NCI-H2227 (cell line): ENCODE data around the gene VDAC1.
"Not testable (repeated sequence)": the region's sequence is repeated elsewhere in the genome, so short reads cannot be mapped to it uniquely, and the experiment has no call there.

Experiments used
- DNase-seq: peaks from one replicate; lab custom pipeline; 2025; ENCODE audit not compliant: unreplicated experiment; lab: John Stamatoyannopoulos, UW

Gene VDAC1, protein sequence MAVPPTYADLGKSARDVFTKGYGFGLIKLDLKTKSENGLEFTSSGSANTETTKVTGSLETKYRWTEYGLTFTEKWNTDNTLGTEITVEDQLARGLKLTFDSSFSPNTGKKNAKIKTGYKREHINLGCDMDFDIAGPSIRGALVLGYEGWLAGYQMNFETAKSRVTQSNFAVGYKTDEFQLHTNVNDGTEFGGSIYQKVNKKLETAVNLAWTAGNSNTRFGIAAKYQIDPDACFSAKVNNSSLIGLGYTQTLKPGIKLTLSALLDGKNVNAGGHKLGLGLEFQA

DNA sequence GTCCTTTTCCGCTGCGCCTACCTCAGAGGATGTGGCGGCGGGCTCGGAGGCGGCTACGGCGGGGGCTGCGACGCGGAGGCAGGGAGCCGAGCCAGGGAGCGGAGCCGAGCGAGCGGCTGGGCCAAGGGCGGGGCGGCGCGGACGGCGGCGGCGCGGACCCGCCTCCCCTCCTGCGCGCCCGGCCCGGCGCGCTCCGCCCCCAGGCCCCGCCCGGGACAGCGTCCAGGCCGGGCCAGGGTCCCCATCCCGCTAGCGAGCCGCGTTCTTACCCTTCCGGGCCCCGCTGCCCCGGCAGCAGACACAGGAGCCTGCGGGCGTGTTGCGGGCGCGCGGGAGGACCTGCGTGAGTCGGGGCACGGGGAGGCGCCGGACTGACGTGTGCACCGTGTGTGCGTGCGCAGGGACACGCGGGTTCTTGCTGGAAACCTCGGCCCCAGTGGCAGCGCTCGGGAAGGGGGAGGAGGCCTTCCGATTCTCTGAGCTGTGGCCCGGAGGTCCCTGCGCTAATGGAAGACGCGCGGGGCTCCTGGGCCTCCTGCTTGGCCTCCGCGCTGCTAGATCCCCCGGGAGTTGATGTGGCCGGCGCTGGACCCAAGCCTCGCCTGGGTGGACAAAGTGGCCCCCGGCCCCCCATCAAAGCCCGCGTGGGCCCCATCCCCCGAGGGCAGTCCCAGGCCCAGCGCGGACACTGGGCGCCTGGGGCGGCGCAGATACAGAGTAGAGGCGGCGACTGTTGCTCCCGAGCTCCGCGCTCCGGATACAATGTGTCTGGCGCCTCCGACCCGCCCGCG is at the start of gene VDAC1:
Gene VDAC1, minus strand, starts transcription at position 350 of the 791 bp plus-strand sequence. CDS start 11,963 bp downstream, outside the sequence.
- DNase-seq = peak; percentile 82

DNA sequence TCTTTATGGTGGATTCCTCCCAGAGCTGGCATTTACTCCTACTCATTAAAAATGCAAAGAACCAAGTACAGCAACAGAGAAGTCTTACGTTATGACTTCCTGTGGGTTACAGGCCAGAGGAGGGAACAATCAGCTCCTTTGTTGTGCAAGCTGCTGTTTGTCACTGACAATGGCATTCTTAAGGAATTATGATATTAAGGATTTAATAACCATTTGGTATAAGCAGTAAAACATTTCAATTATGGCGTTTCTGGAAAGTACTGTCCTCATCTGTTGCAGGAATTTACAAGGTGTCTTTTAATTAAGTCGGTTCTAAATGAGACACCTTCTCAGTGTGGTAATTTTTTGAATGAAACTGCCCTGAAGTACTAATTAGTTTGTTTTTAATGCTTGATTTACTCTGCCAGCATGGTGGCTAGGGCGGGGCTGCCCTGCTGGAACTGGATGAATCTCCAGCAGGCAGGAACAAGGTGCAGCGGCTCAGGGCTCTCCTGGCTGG is 49.1 kb upstream of the VDAC1 start:
- DNase-seq = no peak

DNA sequence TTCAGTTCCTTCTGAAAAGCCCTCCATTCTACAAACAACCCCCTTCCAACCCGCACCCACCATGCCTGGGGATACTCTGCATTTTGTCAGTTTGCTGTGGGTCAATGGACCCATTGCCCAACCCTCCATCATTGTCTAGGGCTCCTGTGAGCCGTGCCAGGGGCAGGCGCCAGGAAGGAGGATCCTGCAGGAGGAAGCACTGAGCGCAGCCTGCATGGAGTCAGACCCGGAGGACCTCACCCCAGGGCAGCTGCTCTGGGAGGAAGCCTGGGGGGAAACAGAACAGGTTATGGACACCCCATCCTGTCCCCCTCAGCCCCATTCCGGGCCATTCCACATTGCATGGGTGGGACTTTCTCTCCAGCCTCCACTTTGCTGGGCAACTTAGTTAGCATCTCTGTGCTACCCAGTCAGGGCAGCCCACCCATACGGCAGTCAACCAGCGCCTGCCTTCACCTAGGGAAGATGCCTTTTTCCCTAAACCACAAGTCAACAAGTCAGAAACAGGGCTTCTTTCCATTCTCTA is 48.6 kb upstream of the VDAC1 start:
- DNase-seq = no peak

DNA sequence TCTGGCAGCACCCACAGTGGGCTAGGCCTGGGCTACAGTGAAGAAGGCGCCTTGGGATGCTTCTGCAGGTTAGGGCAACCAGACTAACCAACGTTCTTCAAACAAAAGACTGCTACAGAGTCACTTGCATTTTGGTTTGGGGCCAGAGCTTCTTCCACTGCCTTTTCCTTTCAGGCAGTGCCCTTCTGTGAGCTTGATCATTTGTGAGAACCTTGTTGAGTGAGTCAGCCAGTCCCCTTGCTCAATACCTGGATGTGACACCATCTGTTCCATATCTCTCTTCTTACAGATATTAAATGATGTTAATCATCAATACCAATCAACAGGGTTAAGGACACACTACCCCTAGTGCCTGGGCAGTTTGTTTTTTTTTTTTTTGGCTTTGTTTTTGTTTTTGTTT is 46.5 kb upstream of the VDAC1 start:
- DNase-seq = no peak

DNA sequence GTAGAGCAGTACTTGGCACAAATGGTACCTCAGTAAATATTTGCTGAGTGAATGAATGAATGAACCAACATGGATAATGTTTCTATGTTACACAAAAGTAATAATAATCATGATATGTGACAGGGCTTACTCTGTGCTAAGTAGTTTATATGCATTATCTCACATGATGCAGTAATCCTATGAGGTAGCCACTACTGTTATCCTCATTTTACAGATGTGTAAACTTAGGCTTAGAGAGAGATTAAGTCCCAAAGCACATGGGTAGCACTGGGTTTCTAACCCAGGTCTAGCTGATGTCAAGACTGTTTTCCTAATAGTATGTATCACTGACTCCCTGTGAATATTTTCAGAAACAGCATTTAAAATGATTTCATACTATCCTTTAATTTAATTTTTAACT is 44.1 kb upstream of the VDAC1 start:
- no peak for DNase-seq

DNA sequence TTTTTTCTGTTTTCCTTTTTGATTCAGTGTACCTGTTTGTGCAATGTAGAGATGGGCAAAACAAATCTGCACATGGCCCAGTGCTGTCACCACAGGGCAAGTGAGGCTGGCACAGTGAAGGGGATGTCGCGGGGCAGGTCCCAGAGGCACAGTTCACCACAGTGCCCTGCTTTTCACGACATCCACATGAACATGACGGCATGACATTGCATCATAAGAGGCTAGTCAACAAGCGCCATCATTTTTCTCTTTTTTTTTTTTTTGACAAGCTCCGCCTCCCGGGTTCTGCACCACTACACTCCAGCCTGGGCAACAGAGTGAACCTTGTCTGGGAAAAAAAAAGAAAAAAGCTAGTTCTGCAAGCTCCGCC is 42.9 kb upstream of the VDAC1 start:
- DNase-seq = no peak

DNA sequence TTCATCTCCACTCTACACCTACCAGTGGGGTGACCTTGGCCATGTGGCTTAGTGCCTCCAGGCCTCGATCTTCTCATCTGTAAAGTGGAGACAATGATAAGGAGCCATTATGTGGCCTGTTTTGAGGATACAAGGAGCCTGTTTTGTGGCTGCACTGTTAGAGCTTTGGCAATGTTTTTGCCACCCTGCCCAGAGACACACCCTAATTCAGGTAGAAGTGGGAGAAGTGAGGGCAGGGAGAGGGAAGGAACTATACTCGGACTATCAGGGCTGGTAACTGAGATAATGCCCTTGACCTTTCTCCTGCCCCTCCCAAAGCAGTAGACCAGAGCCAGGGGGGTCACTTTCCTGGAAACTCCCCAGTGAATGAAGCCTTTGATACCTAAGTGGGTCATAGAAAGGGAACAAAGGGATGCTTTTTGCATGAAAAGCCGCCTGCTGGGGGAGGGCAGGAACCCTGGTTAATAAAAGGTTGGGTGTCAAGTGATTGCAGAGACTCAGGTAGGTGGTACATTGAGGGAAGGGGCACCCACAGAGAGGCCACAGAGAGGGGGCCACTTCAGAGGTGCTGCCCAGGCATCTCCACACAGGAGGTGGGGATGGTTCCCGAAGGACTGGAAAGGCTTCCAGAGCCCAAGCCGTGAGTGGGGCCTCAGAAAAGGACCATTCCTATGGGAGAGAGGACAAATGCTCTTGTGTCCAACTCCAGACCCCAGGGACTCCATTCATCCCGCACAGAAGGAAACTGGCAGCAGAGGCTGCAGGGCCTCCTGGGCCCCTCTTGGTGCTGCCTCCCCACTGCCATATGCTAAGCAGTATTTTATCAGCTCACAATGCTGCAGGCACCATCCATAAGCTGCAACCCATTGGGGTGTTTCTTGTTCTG is 42.3 kb upstream of the VDAC1 start:
- DNase-seq = no peak

DNA sequence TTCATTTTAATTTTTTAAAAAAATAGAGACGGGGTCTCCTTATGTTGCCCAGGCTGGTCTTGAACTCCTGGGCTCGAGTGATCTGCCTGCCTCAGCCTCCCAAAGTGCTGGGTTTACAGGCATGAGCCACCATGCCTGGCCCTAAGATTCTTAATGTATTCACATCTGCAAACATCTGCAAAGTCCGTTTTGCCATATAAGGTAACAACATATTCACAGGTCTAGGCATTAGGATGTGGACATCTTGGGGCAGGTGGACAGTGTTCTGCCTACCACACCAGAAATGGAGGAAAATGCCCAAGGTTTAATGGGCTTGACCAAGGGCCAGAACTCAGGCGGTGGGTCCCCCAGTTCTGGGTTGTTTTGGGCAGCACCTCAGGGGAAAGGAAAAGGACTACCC is 41.6 kb upstream of the VDAC1 start:
- no peak for DNase-seq

DNA sequence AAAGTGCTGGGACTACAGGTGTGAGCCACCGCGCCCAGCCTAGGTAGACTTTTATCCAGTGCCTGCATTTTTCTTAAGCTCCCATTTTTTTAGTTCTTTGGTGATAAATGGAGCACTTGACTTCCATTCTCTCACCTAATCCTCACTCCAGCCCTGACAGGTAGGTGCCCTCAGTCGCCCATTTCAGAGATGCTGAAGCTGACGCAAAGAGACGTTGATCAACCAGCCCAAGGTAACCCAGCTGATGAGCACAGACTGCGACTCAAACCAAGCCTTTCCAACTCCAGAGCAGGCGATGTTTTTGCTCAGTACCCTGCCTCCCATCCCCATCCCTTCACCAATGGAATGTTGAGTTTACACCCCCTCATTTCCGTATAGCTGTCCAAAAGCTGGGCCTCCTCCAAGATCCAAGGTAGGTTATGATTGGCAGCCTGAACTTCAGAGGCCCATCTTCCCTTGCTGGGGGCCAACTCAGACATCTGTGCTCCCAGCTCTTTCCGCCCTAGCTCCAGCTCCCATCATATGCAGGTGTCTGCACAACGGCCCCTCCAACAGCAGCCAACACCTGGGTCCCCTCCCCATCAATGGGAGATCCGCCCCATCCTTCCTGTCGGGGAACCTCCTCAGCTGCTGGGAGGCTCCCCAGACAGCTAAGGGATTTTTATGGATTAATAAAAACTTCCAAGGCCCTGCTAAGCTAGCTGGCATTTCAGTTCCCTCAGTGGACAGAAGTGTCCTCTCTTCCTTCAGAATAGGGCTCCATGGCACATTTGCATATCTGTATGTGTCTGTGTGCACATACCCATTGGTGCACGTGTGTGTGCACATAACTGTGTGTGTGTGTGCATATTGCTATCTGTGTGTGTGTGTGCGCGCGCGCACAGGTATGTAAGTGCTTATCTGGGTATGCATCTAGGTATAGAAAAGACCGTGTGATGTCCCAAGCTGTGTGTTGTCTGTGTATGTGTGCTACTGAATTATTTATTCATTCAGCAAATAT is 39.3 kb upstream of the VDAC1 start:
- no peak for DNase-seq

DNA sequence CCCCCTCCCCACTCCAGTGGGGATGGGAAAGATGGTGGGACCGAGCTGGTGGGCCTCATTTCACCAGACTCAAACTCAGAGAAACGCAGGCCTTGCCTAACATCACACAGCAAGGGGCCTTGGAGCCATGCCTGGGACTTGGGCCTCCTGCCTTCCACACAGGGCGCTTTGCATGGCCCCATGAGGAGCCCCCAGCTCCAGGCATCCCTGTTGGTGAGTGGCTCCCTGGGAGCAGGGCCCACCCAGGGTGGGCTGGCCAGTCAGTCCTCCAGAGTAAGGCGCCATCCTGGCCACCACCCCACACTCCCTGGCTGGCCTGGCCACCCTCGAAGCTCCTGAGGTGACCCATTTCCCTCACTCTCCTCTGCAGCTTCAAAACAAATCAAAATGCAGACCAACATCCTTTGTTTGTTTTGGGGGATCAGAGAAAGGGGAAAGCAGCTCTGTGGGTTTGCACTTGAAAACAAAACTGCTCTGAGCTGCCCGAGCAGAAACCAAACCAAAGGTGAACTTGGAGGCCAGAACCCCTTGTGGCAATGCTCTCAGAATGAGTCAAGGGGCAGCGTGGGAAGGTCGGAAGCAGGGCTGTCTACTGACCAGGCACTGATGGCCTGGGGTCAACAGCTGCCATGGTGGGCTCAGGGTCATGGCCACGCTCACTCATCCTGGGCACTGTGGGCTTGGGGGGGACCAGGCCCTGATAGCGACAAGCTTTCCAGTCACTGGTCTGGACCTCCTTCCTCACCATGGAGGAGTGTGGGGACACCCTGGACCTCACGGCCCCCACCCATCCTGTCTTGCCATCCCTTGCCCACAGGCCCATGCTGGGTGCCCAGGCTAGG is 37.0 kb upstream of the VDAC1 start:
- no peak for DNase-seq

DNA sequence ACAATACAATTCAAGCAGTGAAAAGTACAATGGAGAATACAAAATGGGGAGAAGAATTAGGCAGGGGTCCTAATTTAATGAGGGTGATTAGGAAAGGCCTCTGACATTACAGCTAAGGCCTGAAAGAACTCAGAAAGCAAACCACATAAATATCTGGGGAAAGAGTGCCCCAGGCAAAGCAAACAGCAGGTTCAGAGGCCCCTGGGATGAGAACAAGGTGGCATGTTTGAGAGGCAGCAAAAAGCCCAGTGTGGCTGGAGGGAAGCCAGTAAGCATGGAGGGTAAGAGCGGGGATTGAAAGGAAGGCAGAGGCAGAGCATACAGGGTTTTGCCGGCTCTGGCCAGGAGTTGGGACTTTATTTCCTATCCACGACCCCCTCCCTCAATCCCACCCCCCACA is 33.4 kb upstream of the VDAC1 start:
- DNase-seq = no peak

DNA sequence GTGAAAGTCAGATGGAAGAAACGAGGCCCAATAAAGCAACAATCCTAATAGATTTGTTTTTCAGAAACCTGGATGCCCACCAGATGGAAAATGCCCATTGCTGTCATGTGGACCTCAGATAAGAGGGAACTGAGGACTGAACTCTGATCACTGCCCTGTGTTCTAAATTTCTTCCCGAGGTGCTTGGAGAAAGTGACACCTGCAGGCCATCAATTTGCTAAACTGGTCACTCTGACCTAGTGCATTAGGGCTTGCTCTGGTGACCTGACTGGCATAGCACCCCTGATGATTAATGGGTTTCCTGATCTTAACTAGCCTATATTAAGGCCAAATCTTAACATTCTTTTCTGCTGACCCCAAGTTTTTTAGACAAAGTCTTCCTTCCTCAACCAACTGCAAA is 32.4 kb upstream of the VDAC1 start:
- DNase-seq = no peak

DNA sequence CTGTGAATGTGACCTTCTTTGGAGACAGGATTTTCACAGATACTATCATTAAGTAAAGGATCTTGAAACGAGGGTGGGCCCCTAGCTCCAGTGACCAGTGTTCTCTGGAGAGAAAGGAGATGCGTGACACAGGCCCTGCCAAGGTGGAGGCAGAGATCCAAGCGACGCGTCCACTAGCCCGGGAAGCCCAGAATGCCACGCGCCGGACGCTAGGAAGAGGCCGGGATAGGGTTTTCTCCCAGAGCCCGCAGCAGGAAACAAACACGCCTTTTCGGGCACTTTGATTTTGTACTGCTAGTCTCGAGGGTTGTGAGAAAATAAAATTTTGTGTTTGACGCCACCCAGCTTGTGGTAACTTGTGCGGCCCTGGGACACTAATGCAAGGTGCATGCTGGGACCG is 29.6 kb upstream of the VDAC1 start:
- no peak for DNase-seq

DNA sequence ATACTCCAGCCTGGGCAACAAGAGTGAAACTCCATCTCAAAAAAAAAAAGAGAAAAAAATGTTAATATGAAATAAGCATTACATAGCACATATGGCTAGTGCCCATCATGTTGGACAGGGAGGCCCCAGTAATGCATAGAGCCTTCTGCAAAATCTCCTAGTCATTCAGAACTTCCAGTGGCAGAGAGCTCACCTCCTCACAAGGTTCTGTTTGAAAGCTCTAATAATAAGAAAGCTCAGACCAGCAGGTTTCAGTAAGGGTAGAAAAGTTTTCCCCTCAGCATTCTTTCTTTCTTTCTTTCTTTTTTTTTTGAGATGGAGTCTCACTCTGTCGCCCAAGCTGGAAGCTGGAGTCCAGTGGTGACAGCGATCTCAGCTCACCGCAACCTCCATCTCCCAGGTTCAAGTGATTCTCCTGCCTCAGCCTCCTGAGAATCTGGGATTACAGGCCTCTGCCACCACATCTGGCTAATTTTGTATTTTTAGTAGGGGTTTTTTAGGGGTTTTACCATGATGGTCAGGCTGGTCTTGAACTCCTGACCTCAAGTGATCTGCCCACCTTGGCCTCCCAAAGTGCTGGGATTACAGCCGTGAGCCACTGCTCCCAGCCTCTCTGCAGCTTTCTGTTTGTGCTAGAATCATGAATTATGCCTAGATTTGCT is 25.7 kb upstream of the VDAC1 start:
- not testable (repeated sequence) for DNase-seq

DNA sequence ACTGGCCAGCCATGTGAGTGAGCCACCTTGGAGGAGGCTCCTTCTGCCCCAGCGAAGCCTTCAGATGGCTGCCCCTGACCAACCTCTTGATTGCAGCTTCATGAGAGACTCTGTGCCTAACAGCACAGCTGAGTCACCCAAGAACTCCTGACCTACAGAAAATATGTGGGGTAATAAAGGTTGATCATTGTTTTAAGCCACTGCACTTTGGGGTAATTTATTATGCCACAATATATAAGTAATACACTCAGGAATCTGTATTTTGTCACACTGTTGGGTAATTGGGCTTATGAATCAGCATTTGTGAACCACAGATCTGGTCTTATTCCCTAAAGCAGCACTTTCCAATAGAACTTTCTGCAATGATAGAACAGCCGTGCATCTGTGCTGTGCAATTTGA is 24.4 kb upstream of the VDAC1 start:
- no peak for DNase-seq

DNA sequence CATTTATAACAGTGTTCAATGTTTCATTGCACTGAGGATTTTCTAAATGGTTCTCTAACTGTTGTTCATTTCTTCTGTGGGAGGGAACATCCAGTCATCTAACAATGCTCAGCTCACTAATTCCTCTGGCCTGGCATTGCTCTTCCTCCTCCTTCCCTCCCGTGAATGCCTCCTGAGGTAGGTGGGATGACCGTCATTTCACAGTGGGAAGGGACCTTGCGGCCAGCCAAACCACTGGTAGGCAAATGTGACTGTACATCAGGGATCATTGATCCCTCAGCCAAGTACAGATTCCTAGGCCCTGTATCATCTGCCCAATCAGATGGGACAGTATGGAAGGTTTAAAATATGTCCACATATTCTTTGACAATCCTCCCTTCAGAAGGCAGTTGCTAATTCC is 23.7 kb upstream of the VDAC1 start:
- no peak for DNase-seq

DNA sequence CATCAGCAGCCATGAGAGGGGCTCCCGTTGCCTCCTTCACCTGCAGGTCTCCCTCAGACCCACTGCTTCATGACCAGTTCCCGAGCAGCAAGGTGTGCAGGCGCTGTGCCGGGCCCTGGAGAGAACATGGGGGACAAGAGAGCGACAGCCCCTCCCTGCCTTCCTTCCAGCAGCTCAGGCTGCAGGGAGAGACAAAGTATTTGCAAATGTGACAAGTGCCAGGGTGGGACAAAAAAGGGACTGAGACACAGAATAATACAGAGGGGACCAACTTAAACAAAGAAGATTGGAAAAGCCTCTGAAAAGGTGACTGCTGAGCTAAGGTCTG is 22.5 kb upstream of the VDAC1 start:
- DNase-seq = no peak

DNA sequence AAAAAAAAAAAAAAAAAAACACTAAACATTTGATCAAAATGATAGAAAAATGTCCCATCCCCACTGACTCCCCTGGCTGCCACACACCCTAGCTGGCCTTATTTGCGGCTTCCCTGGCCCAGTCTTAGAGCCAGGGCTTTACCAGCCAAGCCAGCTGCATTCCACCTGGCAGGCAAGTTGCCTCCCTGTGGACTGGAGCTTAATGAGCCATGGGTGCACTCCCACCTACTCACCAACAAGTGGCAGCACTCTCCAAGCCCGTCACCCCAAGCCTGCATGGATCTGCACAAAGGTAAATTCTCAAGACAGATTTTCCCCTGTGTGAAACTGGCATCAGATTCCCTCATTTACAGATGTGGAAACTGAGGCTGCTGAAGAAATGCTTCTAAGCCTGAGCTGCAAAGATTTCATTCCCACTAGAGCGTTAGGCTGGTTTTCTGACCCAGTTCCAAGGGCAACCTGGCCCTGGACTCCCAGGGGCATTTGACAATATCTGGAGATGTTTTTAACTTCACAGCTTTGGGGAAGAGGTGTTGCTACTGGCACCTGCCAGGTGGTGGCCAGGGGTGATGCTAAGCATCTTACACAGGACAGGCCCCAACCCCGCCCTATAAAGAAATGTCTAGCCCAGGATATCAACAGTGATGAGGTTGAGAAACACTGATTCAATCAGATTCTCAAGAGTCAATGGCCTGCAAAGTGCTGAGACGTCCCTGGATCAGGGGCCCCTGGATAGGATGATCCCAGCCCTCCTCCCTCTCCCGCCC is 21.9 kb upstream of the VDAC1 start:
- DNase-seq = peak; percentile 19
